GM18873 (cell line): ENCODE data around the gene CCBE1.

Source experiments
- ATAC-seq: cut with Tn5 transposase; IDR thresholded peaks from one replicate; pipeline ENCODE4 v1.9.1; 2021; ENCODE audit warnings: mild to moderate bottlenecking, moderate library complexity, moderate number of reproducible peaks; ENCODE audit not compliant: unreplicated experiment, low FRiP score

Gene CCBE1

DNA sequence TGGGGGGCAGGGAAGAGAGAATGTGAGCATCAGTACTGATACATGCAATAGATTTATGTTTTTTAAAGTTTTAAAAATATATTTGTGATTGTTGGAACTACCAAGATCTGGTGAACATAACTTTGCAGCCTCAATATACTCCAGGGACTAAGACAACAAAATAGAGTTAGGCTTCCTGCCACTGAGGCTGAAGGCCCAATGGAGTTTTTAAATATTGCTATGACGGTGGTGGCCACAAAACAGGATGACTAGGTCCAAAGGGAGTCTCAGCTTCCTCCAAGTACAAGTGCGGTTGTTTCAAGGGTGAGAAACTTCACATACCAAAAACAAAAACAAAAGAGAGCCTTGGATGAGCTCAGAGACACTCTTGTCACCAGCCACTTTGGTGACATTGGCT is 72.9 kb downstream of the CCBE1 start:
- ATAC-seq: no peak

DNA sequence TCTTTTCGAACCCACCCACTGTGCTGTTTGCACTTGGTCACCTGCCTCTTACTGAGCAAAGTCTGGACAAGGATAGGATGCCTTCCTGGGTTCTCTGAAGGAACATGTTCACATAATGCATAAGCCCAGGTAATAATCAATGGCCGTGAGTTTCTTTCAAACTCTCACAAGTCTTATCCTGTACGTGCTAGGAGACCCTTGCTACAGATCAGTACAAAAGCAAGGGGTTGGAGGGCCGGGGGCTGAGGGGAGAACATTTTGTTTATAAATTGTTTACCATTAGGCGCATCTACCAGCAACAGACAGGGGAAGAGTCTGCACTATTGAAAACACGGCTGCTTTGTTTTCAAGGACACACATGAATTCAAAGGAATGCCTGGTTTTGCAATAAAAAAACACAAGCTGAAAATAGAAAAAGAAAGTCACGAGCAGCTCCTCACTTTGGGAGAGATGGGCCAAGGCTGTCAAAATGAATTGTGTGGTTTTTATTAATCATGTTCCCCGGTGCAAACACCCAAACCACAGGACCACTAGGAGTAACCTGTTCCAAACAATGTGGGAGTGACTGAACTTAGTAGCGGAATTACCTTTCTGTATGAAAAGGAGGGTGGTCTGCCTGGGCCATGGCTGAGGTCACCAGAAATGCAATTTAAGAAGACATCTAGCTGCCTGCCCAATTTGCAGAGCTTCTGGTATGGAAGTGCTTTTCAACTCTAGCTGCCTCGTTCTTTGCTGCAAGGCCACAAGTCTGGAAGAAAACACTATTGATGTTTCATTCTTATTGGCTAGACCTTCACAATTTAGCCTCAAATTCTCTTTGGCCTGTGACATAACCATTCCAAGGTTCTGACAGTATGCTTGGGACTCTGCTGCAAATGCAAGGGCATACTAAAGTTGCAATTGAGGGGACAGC is 73.5 kb downstream of the CCBE1 start:
- no peak for ATAC-seq

DNA sequence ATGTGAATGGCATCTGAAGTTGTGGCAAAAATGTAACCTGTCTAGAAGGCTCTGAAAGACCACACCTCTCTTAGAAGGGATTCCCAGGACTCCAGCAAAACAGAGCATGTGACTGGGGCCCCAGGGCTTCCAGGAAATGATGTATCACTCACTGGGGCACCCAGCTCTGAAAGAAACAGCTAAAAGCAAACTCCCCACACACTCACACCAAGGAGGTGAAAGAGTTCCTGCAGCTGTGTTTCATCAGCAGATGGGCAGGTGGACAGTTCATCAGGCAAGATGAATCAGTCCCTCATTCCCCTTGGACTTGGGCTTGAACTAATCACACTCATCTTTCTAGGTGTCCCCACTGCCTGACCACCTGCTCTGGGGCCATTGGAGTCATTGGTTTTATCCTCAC is 76.2 kb downstream of the CCBE1 start:
- no peak for ATAC-seq

DNA sequence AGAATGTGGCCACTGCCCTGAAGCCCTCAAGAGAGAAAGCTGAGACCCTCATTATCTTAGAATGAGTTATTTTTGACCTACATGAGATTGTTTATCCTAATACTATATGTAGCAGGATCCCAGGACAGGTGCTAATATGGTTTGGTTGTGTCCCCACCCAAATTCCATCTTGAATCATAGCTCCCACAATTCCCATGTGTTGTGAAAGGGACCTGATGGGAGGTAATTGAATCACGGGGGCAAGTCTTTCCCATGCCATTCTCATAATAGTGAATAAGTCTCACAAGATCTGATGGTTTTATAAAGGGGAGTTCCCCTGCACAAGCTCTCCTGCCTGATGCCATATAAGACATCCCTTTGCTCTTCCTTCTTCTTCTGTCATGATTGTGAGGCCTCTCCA is 76.8 kb downstream of the CCBE1 start:
- no peak for ATAC-seq

DNA sequence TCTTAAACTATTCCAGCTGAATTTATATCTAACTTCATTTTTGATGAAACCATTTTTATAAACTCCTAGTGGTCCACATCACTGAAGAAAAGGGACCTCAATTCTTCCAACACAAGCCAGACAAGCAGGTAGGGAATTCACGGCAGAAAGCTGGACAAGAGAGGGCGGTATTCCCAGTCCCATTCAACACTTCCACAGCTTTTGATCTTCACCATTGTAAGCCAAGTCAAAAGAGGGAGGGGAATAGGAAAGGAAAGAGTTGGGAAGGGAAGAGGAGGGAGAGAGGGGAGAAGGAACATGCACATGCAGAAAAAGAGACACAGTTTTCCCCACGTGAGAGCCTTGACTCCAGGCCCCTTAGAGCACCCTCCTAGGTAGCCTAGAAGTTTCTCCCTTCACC is 77.4 kb downstream of the CCBE1 start:
- no peak for ATAC-seq

DNA sequence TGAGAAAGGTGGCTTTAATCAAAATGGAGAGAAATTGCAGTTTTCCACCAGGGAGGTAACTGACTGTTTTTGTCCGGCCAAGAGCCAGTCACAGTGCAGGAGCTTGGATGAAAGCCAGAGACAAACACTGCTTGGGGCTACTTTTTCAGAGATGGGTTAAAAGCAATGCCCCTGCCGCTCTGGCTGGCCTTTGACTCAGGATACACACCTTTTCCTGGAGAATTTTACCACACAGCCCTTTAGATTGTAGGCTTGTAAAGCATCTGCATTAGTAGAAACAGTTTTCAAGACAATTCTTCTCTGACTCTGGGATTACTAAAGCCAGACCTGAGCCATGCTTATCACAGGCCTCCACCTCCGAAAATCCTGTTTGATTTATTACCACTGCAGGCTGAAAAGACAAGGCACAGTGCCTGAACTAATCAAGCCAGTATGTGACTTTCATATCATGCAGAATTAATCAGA is 79.7 kb downstream of the CCBE1 start:
- ATAC-seq: no peak

DNA sequence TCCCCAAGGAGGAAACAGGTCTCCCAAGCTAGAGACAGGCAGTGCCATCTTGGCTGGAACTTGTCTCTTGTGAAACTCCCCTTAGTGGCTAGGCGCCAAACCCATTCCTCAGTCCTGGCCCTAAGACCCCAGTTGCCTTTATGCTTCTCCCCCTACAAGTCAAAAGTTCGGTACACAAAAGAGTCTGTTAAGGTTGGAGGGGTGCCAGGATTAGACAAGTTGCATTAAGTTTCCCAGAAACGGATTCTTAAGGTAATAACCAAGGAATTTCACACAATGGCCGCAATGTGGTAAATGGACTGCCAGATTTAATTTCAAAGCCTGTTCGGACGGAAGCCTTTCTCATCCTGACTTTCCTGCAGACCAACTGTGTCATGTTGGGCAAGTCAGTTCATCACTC is 80.7 kb downstream of the CCBE1 start:
- no peak for ATAC-seq

DNA sequence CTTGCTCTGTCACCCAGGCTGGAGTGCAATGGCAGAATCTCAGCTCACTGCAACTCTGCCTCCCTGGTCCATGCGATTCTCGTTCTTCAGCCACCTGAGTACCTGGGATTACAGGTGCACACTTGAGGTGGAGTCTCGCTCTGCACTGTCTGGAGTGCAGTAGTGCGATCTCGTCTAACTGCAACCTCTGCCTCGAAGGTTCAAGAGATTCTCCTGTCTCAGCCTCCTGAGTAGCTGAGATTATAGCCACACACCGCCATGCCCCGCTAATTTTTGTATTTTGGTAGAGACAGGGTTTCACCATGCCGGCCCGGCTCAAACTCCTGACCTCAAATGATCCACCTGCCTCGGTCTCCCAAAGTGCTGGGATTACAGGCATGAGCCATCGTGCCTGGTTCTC is 83.3 kb downstream of the CCBE1 start:
- no peak for ATAC-seq

DNA sequence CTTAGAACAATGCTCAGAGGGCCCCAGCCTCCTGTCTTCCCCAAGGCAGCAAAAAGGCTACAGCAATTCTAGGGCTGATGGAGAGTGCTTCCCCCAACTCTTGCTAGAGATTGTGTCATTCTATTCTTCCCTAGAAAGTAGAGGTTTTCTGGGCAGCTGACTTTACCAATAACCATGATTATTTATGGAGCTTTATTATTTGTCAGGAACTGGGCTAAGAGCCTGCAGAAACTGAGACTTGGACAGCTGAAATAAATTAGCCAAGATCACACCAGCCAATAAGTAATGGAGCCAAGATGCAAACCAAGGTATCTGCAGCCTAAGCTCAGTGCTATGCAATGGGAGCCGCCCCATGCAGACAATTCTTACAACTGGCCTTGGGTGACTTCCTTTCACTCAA is 84.8 kb downstream of the CCBE1 start:
- no peak for ATAC-seq

DNA sequence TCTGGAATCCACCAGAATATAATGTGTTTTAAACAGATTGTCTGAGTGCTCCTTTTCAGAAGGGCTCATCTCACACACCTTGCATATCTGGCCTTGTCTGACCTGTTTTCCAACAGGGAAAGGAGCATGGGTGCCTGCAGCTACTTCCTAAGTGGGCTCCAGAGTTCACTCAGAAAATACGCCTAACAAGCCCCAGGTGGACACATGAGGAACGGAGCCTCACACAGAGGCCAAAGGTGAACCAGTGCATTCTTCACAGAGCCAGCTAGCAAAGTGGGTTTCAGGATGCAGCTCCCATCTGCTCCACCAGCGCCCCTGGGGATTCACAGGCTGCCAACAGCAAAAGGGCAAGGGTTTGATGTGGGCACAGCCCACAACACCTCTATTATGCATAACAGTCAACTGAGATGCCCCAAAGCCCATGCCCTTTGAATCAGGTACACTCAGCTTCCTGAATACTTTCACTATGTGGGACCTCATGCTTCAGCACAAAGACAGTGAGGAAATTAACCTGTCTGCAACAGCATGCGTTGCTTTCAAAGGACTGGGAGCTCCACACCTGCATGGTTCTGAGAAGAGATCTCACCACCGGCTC is 86.6 kb downstream of the CCBE1 start:
- ATAC-seq: no peak

DNA sequence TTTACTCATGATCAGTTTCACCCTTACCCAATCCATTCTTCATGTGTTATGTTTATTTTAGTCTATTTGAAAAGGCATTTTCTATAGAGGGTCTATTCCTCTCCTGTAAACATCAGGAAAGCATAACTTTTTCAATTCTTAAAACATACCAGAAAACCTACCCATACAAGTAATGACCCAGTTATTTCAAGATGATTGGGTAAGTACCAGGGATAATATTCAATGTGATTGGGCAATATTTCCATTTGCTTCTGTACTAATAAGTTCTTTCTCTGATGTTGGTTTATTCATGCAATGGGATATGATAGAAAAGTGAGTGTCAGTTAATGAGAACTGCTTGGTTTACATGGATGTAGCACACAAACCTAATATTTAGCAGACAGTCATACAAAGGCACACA is 87.6 kb downstream of the CCBE1 start:
- no peak for ATAC-seq

DNA sequence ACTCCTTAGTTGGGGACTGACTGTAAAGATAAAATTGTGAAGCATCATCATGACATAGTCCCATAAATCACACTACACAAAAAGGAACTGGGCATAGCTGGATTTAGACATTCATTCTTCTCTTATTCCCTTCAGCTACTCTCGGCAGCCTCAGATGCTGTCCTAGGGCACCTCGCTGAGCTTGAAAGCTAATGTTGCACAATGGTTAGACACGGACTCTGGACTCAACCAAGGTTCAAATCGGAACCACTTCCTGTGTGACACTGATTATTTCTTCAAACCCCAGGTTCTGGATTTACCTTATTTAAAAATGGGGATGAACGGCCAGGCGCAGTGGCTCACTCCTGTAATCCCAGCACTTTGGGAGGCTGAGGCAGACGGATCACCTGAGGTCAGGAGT is 89.8 kb downstream of the CCBE1 start:
- ATAC-seq: no peak

DNA sequence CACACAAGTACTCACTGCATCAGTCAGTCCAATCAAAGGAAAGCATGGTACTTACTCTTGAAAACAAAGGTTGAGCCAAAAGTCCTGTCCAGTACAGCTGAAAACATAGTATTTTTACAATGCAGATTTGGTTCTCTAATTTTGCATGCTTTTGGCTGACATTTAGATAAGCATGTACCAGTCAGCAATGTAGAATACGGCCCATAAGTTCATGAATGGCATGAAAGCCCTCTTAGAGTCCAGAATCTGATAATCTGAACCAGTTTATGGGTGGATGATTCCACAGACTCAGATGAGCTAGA is 90.2 kb downstream of the CCBE1 start:
- no peak for ATAC-seq

DNA sequence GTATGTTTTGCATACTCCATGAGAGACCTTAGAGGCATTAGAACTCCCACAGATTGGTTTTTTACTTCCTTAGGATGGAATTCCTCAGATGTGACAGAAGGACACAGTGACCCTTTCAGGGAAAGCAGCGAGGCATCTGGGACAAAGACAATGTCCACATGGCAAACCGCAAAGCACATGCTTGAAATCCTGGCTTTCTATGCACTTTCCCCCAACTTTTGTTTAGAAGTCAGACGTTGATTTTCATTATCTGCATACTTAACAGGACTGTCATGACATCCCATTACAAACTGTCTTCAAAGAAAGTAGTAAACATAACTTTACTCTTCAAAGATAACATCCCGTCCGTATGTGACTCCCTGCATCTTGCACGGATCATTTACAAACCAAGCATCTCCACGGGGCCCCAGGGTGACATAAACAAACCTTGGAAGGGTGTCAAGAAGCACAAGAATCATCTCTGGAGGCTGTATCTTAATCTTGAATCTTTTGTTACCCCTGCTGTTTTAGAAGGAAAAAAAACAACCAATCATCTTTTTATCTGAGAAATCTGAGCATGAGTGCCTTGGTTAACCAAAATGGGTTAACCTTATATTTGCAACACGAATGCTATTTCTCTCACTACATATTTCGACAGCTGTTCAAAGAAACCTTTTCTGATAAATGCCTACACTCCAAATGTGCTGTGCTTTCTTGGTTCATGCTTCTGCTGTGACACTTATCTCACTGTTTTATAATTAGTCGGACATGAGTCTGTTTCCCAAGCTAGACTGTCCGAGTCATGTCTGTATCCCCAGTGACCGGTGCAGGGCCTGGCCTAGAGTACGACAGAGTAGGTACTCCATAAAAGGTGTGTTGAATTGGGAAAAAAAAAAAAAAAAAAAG is 90.8 kb downstream of the CCBE1 start:
- ATAC-seq: no peak

DNA sequence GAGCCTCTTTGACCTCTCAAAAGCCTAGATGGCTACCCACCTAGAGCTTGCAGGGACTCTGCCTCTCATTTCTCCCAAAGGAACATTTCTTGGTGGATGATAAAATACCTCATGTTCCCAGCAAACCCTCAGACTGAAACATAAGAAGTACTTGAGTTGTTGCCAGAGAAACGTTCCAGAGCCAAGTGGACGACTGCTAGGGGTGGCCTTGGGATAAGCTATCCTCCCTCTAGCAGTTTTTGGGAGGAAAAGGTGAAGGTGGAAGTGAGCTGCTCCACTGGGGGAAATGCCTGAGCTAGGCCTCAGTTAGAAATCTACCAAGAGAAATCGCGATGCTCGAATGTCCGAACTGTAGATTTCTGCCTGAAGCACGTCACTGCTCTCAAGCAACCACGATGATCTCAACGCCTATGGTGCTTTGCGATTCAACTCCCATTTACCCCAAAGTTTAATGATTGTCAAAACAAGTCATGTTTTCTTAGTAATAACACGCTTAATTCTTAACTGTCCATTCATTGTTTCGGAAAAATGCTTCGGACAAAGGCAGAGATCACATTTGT is 91.5 kb downstream of the CCBE1 start:
- no peak for ATAC-seq

DNA sequence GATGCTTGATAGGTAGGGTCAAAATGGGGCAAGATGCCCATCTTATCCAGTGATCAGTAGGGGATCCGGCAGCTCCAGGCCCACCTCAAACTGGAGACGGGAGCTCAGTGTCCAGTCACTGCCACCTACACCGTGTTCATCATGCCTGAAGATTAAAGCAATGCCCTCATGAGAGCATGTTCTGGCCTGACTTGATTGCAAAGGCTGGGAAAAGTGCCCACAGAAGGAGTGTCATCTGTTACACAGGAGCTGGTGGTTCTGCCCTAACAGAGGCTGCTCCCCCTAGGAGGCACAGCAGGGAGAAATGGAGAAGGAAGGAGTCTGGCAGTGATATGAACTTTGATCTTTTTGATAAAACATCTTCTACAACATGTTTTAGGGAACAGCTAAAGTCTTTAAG is 92.3 kb downstream of the CCBE1 start:
- no peak for ATAC-seq

DNA sequence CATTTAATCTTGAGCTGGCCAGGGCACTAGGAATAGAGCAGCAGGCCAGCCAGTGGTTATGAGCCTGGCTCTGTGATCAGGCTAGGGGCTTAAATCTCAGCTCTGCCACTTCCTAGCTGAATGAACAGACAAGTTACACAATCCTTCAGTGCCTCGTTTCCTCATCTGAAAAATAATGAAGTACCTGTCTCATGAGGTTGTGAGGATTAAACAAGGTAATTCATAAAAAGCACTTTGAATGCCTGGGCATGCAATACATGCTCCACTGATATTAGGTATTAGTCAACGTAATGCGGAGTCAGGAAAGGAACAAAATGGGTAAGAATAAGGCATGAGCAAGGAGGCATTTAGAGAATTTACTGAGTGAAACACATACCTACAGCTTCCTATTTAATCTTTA is 100.2 kb downstream of the CCBE1 start:
- ATAC-seq: no peak

DNA sequence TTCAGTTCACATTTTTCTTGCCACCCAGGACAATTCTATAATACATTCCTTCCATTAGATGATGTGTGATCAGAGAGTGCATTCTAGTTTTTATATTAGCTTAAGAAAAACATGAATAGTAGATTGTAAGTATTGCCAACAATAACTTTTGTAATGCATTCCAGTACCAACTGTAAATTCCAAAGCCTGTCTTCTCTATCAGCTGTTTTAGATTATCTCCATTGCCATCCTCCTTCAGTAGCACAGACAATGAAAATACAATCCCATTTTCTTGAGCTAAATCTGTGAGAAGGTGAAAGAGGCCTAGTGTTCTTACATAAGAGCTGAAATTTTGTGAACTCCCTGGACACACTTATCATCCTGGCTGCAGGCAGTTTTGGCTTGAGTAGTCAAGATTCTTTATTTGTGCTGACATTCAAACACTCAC is 103.9 kb downstream of the CCBE1 start:
- no peak for ATAC-seq

DNA sequence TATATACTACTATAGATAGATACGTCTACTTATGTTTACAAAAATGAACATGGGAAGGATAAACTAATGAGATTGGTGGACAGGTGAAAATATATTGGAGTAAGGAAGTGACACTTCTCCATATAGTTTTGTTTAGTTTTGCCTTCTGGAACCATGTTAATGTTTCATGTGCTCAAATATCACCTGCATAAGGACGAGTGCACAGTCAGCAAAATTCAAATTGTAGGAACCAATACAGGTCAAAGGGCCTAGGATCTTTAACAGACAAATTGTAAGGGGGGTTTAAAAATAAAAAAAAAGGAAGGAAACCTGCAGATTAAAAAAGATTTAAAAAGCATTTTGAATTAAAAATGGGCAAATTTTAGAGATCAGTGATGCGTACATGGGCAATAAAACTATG is 104.6 kb downstream of the CCBE1 start:
- ATAC-seq: no peak

DNA sequence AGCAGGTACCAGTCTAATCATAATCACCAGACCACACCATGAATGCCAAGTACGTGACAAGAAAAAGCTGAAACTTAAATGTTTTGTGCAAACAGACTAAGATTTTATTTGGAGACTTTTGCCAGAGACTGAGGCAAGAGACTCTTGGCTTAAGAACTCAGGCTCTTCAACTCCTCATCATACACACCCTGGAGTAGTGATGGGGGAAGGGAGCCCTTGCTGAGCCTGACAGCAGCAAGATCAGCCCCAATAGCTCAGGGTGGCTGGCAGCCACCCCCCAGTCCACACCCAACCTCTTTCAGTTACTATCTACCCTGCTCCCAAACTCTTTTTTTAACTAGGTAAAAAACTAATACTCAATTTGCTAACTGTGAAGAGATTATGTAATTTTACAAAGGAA is 114.8 kb downstream of the CCBE1 start:
- no peak for ATAC-seq

DNA sequence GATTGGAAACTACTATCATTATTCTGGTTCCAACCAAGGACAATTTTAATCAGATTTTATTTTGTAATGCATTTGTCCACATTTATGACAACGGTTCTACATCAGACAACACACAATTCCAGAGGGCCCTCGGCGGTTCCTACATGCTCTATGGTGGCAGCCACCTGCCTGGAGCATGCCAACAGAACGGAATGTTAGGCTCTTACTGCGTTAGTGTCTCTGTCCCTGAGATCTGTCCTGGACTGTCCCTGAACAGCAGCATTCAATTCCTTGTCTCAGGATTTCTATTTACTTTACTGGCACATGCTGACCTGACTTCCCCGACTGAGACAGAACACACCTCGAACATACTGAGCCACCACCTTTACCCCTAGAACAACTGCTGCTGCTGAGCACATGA is 117.7 kb downstream of the CCBE1 start:
- ATAC-seq: no peak
